Measurements from ENCODE around the gene CT45A5.
"Not testable (repeated sequence)": the region's sequence is repeated elsewhere in the genome, so short reads cannot be mapped to it uniquely, and the experiment has no call there.

GRCh38 chrX:135785403-135785802 is at the start of gene CT45A5:
- not testable (repeated sequence) for TF ChIP-seq ZNF311 (tag by site-specific recombination; IDR thresholded peaks at IDR 0.05; ENCODE audit: borderline replicate concordance); ZBTB49 (tag by site-specific recombination; IDR thresholded peaks at IDR 0.05; ENCODE audit: low read depth); ZFP37 (tag by site-specific recombination; IDR thresholded peaks at IDR 0.05); CTCF (tag by site-specific recombination; IDR thresholded peaks at IDR 0.05); YY1 (tag by site-specific recombination; IDR thresholded peaks at IDR 0.05); ZBTB10 (tag by site-specific recombination; IDR thresholded peaks at IDR 0.05); ZNF391 (tag by site-specific recombination; IDR thresholded peaks at IDR 0.05; ENCODE audit: borderline replicate concordance, low read depth)
- TF ChIP-seq, protein P1, sequence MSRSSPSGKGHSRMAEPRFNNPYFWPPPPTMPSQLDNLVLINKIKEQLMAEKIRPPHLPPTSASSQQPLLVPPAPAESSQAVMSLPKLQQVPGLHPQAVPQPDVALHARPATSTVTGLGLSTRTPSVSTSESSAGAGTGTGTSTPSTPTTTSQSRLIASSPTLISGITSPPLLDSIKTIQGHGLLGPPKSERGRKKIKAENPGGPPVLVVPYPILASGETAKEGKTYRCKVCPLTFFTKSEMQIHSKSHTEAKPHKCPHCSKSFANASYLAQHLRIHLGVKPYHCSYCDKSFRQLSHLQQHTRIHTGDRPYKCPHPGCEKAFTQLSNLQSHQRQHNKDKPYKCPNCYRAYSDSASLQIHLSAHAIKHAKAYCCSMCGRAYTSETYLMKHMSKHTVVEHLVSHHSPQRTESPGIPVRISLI (tag by site-specific recombination; IDR thresholded peaks at IDR 0.05) = not testable (repeated sequence)

All from HEK293 (cell line).